ENCODE measurements around the gene PTPRR.

GRCh38 chr12:70657616-70658286, 262.8 kb downstream of the PTPRR start:
- TF ChIP-seq CTCF (IDR thresholded peaks at IDR 0.05) (no peak), EZH2 (IDR thresholded peaks at IDR 0.05; ENCODE audit: borderline replicate concordance, insufficient read depth, low read depth, low read length, poor library complexity, severe bottlenecking) (no peak)

Data from B cell (primary cell).